Vagina (tissue), 2 donors: ENCODE data around the gene DLD.

ENCODE experiments used
- CTCF ChIP-seq, 3 experiments: fragments of 450-650 bp in 2 of 3; fragments of 200-600 bp in 1 of 3; sonication (generic) in 1 of 3; IDR thresholded peaks; one replicate each; pipeline ENCODE4 v1.5.1; 2017 to 2019; ENCODE audit warnings: antibody characterized with exemption in 3 of 3, mild to moderate bottlenecking in 2 of 3, moderate library complexity in 2 of 3
- POLR2A ChIP-seq, 2 donors: fragments of 450-650 bp; IDR thresholded peaks; one replicate each; pipeline ENCODE4 v1.6.1; 2017; ENCODE audit warnings: antibody characterized with exemption in 2 of 2, mild to moderate bottlenecking in 2 of 2, moderate library complexity in 2 of 2
- POLR2AphosphoS5 ChIP-seq, 2 donors: sonication (generic); formaldehyde crosslinking; IDR thresholded peaks; one replicate each; pipeline ENCODE4 v1.9.0; 2017; ENCODE audit warnings: antibody characterized with exemption in 2 of 2, mild to moderate bottlenecking in 2 of 2, low read depth in 1 of 2; ENCODE audit not compliant: insufficient read depth in 1 of 2

GRCh38 chr7:107959527-107959898 is 68.5 kb downstream of the DLD start:
- TF ChIP-seq POLR2AphosphoS5 (IDR thresholded peaks at IDR 0.05; ENCODE audit: insufficient read depth in 1 of 2, low read depth in 1 of 2) (no peak), CTCF (IDR thresholded peaks at IDR 0.05) (no peak), POLR2A (IDR thresholded peaks at IDR 0.05) (no peak)
